Measurements from ENCODE around the gene ANO10. TPM values are rescaled to one million over a fixed set of nuclear protein-coding genes. Genes with fewer than 3 reads are reported as not detected.
"Not testable (repeated sequence)": the region's sequence is repeated elsewhere in the genome, so short reads cannot be mapped to it uniquely, and the experiment has no call there.

The ANO10 gene
- total and polyA plus RNA-seq, 2 donors (not counting 3 experiments of a cell fraction or from before 2014, with no cell fraction given) = 28.4 to 45.8 TPM

DNA sequence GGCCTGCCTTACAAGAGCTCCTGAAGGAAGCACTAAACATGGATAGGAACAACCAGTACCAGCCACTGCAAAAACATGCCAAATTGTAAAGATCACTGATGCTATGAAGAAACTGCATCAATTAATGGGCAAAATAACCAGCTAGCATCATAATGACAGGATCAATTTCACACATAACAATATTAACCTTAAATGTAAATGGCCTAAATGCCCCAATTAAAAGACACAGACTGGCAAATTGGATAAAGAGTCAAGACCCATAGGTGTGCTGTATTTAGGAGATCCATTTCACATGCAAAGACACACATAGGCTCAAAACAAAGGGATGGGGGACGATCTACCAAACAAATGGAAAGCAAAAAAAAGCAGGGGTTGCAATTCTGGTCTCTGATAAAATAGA is 39.6 kb upstream of the ANO10 start:
- H3K9me3 ChIP-seq (replicated peaks; ENCODE audit: control insufficient read depth, insufficient read depth, low read length); H2AFZ ChIP-seq (ENCODE audit: low read depth, low read length); H3K4me1 ChIP-seq (ENCODE audit: control insufficient read depth, extremely low read depth, insufficient read depth, low read length); CTCF ChIA-PET; BruUV-seq (replicated peaks); dilution Hi-C loops (cut with MboI; ENCODE audit: extremely low pct_ligation_motif_present, low sequenced_read_pairs); H3K27me3 ChIP-seq (ENCODE audit: control insufficient read depth in 2 of 2, insufficient read depth in 2 of 2, low read length in 2 of 2); H4K20me1 ChIP-seq (replicated peaks; ENCODE audit: control insufficient read depth, extremely low read depth, insufficient read depth, low read length); H3K9me1 ChIP-seq (replicated peaks; ENCODE audit: control insufficient read depth, extremely low read depth, insufficient read depth, low read length); H3K27ac ChIP-seq (ENCODE audit: insufficient read depth, low read depth, low read length); FAIRE-seq; H3K9ac ChIP-seq (replicated peaks; ENCODE audit: extremely low read depth, insufficient read depth, low read length); DNase-seq (ENCODE audit: low read depth, low spot score); H3K79me2 ChIP-seq (ENCODE audit: control insufficient read depth, insufficient read depth, low read length); H3K4me2 ChIP-seq (ENCODE audit: insufficient read depth, low read length); H3K36me3 ChIP-seq (ENCODE audit: control insufficient read depth in 2 of 2, extremely low read depth in 1 of 2, insufficient read depth in 2 of 2, low read length in 2 of 2); intact Hi-C loops (cut with micrococcal nuclease); H3K4me3 ChIP-seq (replicated peaks in 1 of 3; ENCODE audit: insufficient read depth in 1 of 3, low read depth in 1 of 3, low read length in 3 of 3); POLR2A ChIA-PET: not testable (repeated sequence)

DNA sequence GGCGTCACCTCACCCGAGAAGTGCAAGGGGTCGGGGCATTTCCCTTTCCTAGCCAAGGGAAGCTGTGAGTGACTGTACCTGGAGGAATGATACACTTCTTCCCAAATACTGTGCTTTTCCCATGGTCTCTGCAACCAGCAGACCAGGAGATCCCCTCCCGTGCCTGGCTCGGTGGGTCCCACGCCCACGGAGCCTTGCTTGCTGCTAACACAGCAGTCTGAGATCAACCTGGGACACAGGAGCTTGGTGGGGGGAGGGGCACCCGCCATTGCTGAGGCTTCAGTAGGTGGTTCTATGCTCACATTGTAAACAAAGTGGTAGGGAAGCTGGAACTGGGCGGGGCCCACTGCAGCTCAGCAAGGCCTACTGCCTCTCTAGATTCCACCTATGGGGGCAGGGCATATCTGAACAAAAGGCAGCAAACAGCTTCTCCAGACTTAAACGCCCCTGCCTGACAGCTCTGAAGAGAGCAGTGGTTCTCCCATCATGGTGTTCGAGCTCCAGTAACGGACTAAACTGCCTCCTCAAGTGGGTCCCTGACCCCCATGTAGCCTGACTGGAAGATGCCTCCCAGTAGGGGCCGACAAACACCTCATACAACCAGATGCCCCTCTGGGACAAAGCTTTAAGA is 37.6 kb upstream of the ANO10 start:
- Histone ChIP-seq H3K36me3 (ENCODE audit: control insufficient read depth in 2 of 2, extremely low read depth in 1 of 2, insufficient read depth in 2 of 2, low read length in 2 of 2) (no peaks in the 10 kb centered on the region), H3K9ac (replicated peaks; ENCODE audit: extremely low read depth, insufficient read depth, low read length) (no peak overlapping the region), H3K9me3 (replicated peaks; ENCODE audit: control insufficient read depth, insufficient read depth, low read length) (no peaks in the 10 kb centered on the region), H3K27me3 (ENCODE audit: control insufficient read depth in 2 of 2, insufficient read depth in 2 of 2, low read length in 2 of 2) (no peaks in the 10 kb centered on the region), H3K79me2 (ENCODE audit: control insufficient read depth, insufficient read depth, low read length) (no peaks in the 10 kb centered on the region), H4K20me1 (replicated peaks; ENCODE audit: control insufficient read depth, extremely low read depth, insufficient read depth, low read length) (no peaks in the 10 kb centered on the region), H2AFZ (ENCODE audit: low read depth, low read length) (no peak overlapping the region), H3K4me2 (ENCODE audit: insufficient read depth, low read length) (no peak overlapping the region), H3K4me3 (replicated peaks in 1 of 3; ENCODE audit: insufficient read depth in 1 of 3, low read depth in 1 of 3, low read length in 3 of 3) (no peak overlapping the region), H3K27ac (ENCODE audit: insufficient read depth, low read depth, low read length) (no peak overlapping the region), H3K9me1 (replicated peaks; ENCODE audit: control insufficient read depth, extremely low read depth, insufficient read depth, low read length) (no peaks in the 10 kb centered on the region), H3K4me1 (ENCODE audit: control insufficient read depth, extremely low read depth, insufficient read depth, low read length) (no peaks in the 10 kb centered on the region)
- no TSS peak for BruUV-seq (replicated peaks)
- ChIA-PET POLR2A (no interaction called here), CTCF (no interaction called here)
- intact Hi-C loops (cut with micrococcal nuclease) (no loop called here), dilution Hi-C loops (cut with MboI; ENCODE audit: extremely low pct_ligation_motif_present, low sequenced_read_pairs) (no loop called here)
- FAIRE-seq = no peak
- DNase-seq (ENCODE audit: low read depth, low spot score) = no peak
- TF ChIP-seq MYC (IDR thresholded peaks at IDR 0.05; ENCODE audit: low read depth, low read length) (no peak), GATA2 (IDR thresholded peaks at IDR 0.05; ENCODE audit: insufficient read depth, insufficient read length, low read depth, low read length) (no peak), JUN (IDR thresholded peaks at IDR 0.05; ENCODE audit: borderline replicate concordance, insufficient read depth, insufficient read length, low read depth) (no peak), POLR2AphosphoS5 (IDR thresholded peaks at IDR 0.05; ENCODE audit: insufficient read depth, low read depth, low read length) (no peak), EZH2 (IDR thresholded peaks at IDR 0.05; ENCODE audit: borderline replicate concordance, low read depth, low read length, severe bottlenecking) (no peak), FOS (IDR thresholded peaks at IDR 0.05; ENCODE audit: borderline replicate concordance, insufficient read depth, low read length) (no peak)
- TF ChIP-seq, protein P1, sequence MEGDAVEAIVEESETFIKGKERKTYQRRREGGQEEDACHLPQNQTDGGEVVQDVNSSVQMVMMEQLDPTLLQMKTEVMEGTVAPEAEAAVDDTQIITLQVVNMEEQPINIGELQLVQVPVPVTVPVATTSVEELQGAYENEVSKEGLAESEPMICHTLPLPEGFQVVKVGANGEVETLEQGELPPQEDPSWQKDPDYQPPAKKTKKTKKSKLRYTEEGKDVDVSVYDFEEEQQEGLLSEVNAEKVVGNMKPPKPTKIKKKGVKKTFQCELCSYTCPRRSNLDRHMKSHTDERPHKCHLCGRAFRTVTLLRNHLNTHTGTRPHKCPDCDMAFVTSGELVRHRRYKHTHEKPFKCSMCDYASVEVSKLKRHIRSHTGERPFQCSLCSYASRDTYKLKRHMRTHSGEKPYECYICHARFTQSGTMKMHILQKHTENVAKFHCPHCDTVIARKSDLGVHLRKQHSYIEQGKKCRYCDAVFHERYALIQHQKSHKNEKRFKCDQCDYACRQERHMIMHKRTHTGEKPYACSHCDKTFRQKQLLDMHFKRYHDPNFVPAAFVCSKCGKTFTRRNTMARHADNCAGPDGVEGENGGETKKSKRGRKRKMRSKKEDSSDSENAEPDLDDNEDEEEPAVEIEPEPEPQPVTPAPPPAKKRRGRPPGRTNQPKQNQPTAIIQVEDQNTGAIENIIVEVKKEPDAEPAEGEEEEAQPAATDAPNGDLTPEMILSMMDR (IDR thresholded peaks at IDR 0.05; ENCODE audit: extremely low read depth in 1 of 2, insufficient read depth in 1 of 2, low read depth in 1 of 2, low read length in 2 of 2) = no peak
- TF ChIP-seq, protein P2, sequence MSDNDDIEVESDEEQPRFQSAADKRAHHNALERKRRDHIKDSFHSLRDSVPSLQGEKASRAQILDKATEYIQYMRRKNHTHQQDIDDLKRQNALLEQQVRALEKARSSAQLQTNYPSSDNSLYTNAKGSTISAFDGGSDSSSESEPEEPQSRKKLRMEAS (IDR thresholded peaks at IDR 0.05; ENCODE audit: insufficient read depth, insufficient read length) = no peak

GRCh38 chr3:43656390-43656789 is 34.6 kb upstream of the ANO10 start:
- BruUV-seq (replicated peaks) = not testable (repeated sequence)

More at GRCh38 chr3:43656390-43656789, 34.6 kb upstream of the ANO10 start:
- dilution Hi-C loops (cut with MboI; ENCODE audit: extremely low pct_ligation_motif_present, low sequenced_read_pairs); H3K4me1 ChIP-seq (ENCODE audit: control insufficient read depth, extremely low read depth, insufficient read depth, low read length); H3K79me2 ChIP-seq (ENCODE audit: control insufficient read depth, insufficient read depth, low read length); FAIRE-seq; CTCF ChIA-PET; H3K4me2 ChIP-seq (ENCODE audit: insufficient read depth, low read length); POLR2A ChIA-PET; H3K4me3 ChIP-seq (replicated peaks in 1 of 3; ENCODE audit: insufficient read depth in 1 of 3, low read depth in 1 of 3, low read length in 3 of 3); H3K36me3 ChIP-seq (ENCODE audit: control insufficient read depth in 2 of 2, extremely low read depth in 1 of 2, insufficient read depth in 2 of 2, low read length in 2 of 2); H3K9me3 ChIP-seq (replicated peaks; ENCODE audit: control insufficient read depth, insufficient read depth, low read length); H3K27me3 ChIP-seq (ENCODE audit: control insufficient read depth in 2 of 2, insufficient read depth in 2 of 2, low read length in 2 of 2); H3K9ac ChIP-seq (replicated peaks; ENCODE audit: extremely low read depth, insufficient read depth, low read length); H3K27ac ChIP-seq (ENCODE audit: insufficient read depth, low read depth, low read length); H2AFZ ChIP-seq (ENCODE audit: low read depth, low read length); H3K9me1 ChIP-seq (replicated peaks; ENCODE audit: control insufficient read depth, extremely low read depth, insufficient read depth, low read length); H4K20me1 ChIP-seq (replicated peaks; ENCODE audit: control insufficient read depth, extremely low read depth, insufficient read depth, low read length); intact Hi-C loops (cut with micrococcal nuclease); DNase-seq (ENCODE audit: low read depth, low spot score): not testable (repeated sequence)
